ENCODE results near the gene ADGRD1.

Gene ADGRD1

DNA sequence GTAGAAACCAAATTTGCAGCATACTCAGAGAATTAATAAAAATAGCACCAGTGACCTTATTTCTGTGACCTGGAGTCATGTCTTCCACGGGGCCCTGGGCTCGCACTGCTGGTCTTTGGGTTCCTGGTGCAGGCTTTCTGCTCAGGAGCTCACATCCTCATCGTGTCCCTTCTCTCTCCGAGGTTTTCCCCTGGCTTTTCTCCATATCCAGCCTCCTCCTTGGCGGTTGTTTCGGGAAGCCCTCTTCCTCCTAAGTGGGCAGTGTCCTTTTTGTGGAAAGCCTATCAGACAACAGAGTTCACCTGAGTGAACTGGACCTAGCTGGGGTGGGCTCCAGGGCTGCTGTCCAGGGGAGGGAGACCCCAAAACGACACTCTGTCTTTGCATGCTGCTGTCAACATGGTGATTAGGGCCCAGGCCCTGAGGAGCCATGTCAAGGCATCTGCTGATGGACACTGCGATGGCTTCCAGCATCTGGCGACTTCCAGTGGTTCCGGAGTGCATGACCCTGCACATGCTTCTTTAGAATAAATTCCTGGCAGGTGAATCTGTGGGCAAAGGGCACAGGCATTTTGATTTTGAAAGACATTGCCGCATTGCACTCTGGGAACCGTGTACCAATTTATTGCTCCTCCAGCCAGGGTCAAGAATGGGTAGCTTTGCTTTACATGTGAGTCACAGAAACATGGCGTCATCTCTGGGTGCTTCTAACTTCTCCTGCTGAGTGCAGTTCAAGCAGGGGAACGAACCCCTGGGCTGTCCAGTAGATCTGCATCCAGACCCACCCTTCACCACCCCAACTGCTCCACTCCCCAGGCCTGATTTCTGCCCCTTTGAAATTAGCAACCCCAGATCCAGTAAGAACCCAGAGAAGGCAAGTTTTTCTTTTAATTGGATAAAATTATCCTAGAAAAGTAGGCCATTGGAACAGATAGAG lies 136.8 kb downstream of the ADGRD1 start:
- DNase-seq (ENCODE audit: low spot score), result no peak

- DNase-seq (ENCODE audit: low spot score), result no peak
Observed at GRCh38 chr12:131091413-131091975, 137.8 kb downstream of the ADGRD1 start.

DNA sequence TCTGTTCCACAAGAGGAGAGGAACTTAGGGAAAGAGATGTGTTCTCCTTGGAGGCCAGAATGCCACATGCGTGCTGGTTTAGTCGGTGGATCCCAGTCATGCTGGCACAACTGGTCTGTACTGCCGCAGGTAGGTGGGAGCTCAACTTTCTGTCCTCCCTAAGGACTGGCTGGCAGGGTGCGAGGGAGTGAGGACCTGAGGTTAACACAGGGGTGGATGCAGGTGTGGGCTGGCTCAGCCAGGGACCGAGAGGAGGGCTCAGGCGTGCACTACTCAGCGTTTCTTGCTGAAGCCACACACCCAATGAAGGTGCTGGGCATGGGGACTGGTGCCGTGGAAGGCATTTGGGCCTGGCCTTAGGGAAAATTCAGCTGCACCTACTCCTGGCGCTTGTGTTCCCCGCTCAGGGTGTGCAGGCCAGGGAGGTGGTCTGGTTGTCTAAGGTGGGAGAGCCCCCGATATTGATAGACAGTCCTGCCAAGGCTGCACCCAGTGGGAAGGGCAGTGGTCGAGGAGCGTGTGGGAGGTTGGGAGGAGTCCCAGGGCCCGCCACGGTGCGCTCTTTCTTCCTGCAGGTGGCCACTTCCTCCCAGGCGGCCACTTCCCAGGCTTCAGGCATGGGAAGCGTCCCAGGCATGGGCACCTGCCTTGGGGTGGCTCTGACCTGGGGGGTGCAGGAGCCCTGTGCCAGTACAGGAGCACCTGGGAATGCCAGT lies 138.4 kb downstream of the ADGRD1 start:
- no peak for DNase-seq (ENCODE audit: low spot score)

DNA sequence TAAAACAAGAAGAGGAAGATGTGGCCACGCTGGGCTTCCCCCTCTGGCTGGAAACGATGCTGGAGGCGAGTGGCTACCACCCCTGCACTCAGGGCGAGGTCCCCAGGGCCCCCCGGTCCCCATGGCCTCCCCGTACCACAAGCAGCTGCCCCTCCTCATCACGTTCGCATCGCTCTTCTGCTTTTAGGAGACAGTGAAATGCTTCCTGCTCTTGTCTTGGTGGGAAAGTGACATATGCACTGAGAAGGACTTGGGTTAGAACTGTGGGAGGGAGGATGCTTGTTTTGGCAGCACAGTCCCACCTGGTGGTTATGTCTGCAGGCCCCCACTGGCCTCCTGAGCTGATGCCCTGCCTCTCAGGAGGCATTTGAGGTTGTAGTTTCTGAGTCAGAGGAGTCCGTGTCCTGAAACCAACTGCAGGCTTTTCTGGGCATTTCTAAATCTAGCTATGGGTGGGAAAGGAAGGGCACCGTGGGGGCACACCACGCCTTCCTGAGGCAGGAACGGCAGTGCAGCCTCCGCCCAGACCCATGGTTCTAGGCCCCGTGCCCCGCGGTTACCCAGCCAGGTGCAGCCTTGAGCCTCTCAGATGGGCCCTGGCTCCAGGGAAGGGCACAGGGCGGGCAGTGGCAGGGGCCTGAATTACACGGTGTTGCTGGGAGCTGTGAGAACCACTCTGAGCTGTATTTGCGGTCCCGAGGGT lies 139.3 kb downstream of the ADGRD1 start:
- DNase-seq (ENCODE audit: low spot score), result no peak

- DNase-seq (ENCODE audit: low spot score), result no peak
Observed at GRCh38 chr12:131093604-131093955, 139.9 kb downstream of the ADGRD1 start.

DNA sequence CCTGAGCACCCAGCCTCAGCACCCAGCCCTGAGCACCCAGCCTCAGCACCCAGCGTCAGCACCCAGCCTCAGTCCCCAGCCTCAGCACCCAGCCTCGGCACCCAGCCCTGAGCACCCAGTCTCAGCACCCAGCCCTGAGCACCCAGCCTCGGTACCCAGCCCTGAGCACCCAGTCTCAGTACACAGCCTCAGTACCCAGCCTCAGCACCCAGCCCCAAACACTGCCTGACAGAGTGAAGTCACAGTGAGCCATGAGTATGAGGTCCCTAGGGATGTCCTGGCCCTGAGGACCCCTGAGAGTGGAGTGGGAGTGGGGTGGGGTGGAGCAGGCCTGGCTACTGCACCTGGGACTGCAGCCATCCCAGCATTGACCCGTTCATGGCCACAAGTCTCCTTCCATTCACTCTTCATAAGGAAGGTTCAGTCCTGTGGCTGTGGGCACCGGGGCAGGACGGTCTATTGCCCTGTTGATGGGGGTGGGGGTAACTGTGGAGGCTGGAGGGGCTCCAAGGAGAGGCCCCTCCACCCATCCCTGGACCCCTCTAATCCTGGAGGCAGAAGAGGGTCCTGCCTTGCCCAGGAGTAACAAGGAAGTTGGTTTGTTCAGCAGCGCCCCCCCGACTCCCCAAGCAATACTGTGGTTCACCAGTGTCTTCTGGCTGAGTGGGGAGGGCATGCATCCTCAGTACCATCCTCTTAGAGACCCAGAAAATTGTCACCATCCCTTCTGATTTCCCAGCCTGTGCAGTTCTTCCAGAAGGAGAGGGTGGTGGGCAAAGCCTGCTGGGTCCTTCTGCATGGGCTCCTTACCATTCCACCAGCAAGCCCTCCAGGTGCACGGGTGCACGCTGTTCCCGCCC lies 140.5 kb downstream of the ADGRD1 start:
- no peak for DNase-seq (ENCODE audit: low spot score)

DNA sequence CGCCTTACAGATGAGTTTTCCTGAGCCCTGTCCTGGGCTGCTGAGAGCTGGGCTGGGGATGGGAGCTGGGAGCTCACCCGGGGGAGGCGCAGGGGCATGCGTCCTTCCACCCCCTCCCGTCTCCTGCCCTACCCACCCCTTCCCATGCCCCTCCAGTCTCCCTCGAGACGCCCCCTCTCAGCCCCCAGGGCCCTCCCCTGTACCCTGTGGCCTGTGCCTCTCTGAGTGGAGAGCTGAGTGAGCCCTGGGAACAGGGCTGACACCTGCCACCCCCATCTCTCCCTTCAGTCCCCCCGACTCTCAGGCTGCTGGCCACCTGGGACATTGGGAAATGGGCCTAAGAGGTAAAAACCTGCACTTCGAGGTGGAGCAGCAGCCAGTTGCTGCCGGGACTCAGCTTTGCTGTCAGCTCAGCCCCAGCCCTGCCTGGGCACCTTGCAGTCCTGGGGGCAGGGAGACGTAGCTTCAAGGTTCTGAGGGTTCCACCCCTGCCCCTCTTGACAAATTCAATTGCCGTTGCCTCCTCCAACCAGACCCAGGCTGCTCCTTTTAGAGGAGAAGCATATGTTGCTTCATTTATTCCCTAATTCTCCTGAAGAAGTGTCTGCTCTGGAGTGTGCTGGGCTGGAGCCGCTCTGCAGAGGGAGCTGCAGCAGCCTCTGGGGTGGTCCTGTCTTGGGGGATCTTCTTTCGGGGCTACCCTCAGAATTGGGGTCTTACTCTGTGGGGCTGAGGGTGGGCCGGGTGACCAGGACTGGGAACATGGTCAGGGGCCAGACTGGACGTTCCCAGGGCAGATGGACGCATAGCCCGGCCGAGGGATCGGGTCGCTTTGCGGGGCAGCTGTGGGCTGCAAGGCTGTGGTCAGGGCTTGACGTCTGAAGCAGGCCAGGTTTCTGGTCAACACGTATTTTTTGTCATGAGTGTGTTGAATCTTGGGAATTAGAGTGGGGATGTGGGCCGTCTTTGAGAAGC lies 141.4 kb downstream of the ADGRD1 start:
- DNase-seq (ENCODE audit: low spot score), result no peak

GRCh38 chr12:131095826-131096680 lies 142.3 kb downstream of the ADGRD1 start:
- no peak for DNase-seq (ENCODE audit: low spot score)

- DNase-seq (ENCODE audit: low spot score), result no peak
Observed at GRCh38 chr12:131096681-131097181, 143.0 kb downstream of the ADGRD1 start.

DNA sequence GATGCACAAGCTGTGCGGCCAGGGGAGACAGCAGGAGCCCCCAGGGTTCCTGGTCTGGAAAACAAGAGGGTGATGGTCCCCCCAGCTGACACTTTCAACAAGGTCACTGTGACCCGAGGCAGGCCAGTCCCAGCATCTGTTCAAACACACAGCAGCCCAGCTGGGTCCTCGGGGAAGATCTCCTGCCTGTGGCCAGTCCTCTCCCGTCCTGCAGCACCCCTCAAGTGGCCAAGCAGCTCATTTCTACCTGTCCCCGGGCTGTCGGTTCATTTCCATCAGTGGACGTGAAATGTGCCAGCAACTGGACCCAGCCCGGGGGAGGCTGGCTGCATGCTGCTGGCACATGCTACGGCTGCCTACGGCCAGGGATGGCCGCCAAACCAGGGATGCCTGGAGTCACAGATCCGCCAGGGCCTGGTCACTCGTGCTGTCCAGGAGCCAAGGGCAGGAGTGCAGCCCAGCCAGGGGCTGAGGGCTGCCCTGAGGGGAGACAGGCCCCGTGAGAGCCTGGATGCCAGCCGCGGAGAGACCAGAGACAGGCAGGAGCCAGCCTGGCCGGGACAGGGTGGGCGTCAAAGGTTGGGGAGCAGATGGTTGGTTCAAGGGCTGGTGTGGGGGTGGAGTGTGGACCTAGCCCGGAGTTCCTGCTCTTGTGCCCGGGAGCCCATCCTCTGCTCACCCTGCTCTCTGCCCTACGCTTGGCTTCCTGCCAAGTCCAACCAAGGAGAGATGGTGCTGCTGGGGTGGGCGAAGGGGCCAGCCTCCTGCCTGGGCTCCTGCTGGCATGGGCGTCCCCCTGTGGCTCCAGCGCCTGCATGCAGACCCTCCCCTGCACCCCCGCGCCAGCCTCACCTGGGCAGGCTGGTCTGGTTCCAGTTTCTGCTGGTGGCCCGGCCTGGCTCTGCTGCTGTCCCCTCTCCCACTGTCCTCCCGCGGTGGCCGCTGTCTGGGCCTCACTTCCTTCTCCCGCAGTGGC lies 143.8 kb downstream of the ADGRD1 start:
- no peak for DNase-seq (ENCODE audit: low spot score)

GRCh38 chr12:131098178-131098981 lies 144.7 kb downstream of the ADGRD1 start:
- no peak for DNase-seq (ENCODE audit: low spot score)

DNA sequence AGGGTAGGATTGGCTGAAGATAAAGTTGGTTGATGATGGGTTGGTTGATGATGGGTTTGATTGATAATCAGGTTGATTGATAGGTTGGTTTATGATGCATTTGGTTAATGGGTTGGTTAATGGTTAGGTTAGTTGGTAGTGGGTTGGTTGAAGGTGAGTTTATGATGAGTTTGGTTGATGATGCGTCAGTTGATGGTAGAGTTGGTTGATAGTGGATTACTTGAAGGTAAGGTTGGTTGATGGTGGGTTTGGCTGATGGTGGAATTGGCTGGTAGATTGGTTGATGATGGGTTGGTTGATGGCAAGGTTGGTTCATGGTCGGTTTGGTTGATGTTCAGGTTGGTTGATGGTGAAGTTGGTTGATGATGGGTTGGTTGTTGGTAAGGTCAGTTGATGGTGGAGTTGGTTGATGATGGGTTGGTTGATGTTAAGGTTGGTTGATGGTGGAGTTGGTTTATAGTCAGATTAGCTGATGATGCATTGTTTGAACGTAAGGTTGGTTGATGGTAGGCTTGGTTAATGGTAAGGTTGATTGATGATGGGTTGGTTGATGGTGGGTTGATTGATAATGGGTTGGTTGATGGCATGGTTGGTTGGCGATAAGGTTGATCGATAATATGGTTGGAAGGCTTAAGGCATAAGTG lies 146.4 kb downstream of the ADGRD1 start:
- DNase-seq (ENCODE audit: low spot score), result no peak

DNA sequence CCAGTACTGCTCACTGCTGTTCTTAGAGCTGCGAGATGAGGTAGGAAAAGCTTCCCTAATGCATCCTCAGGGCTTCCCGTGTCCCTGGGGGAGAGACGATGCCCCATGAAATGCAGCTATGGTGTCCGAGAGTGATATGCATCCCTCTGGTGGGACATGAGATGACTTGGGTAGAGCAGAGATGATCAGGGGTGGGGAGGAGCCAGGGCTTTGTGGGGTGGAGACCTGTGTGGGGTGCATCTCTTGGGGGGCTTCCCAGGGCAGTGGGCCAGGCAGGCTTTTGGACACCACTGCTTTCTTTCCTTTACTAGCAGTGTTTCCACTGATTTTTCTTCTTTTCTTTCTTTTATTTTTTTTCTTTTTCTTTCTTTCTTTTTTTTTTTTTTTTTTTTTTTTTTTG lies 147.3 kb downstream of the ADGRD1 start:
- DNase-seq (ENCODE audit: low spot score), result no peak

DNA sequence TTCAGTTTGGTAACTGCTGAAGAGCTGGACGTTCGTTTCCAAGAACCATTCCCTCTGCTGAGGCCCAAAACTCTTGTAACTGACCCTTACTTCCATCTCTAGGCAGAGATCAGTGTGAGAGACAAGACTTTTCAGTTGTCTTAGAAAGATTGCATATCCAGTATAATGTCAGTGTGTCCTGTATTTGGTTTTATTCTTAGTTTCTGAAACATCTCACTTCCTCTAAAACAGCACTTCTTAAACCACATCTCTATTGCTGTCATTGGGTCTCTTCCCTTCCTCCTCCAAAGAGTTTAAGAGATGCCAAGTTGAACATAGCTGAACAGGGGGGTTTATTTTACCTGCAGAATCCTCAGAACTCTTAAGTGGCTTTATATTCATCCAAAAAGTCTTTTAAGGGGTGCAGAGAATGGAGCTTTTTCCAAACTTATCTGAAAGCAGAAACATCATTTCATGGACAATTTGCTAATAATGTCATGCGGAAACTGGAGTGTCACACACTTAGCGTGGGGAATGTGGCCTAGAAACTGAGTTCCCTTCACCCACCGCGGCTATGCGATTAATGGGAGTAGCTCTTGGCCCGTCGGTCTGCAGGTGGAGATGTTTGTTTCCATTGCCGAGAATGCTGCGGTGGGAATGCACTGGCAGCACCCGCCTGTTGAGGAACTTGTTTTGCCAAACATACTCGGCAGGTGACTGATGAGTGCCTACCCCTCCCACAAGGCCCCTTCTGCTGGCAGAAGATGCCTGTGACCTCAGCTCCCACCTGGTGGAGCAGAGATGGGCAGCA lies 148.2 kb downstream of the ADGRD1 start:
- DNase-seq (ENCODE audit: low spot score), result no peak

- DNase-seq (ENCODE audit: low spot score), result no peak
Observed at GRCh38 chr12:131102493-131102931, 148.8 kb downstream of the ADGRD1 start.

Measured in iPS-NIHi11 (cell line).